Activated gamma-delta T cell treated with Interleukin-2 at 50 U/mL for 16 hours (primary cell): Measurements from ENCODE around the gene STXBP1.

Experiments
- DNase-seq: peaks from one replicate; pipeline ENCODE4 v3.0.0-alpha.2; 2020

STXBP1 gene

GRCh38 chr9:127716412-127716811 lies 104.3 kb downstream of the STXBP1 start:
- no peak for DNase-seq

- no peak for DNase-seq
These were observed 105.7 kb downstream of the STXBP1 start for GRCh38 chr9:127717766-127718165.

GRCh38 chr9:127720031-127720864 lies 108.2 kb downstream of the STXBP1 start:
- peak; percentile 36 for DNase-seq

DNA sequence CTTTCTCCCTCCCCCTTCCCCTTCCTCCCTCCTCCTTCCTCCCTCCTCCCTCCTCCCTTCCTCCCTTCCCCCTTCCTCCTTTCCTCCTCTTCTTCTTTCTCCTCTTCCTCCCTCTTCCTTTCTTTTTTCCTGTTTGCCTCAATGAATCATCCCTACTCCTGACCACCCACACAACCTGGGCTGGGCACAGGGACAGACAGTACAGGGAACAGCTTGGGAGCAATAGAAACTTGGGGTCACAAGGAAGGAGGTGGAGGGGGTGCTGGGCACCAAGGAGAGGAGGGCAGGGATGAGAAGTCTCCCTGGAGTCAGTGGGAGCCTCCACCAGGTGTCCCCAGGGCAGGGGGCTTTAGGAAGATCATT lies 108.8 kb downstream of the STXBP1 start:
- no peak for DNase-seq

DNA sequence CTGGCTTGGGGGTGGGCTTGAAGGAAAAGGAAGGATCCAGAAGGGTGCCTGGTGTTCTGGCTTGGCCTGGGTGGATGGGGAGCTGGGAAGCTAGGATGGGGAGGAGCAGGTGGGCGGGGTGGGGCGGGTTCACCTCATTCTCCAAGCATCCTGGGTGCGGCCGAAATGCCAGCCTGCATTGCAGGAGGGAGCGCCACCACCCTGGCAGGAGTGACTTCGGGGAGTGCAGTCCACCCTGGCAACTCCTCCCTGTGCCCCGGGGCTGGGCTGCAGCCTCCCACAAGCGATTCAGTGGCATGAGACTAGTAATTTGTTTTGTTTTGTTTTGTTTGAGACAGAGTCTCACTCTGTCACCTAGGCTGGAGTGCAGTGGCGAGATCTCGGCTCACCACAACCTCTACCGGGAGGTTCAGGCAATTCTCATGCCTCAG lies 109.3 kb downstream of the STXBP1 start:
- no peak for DNase-seq

DNA sequence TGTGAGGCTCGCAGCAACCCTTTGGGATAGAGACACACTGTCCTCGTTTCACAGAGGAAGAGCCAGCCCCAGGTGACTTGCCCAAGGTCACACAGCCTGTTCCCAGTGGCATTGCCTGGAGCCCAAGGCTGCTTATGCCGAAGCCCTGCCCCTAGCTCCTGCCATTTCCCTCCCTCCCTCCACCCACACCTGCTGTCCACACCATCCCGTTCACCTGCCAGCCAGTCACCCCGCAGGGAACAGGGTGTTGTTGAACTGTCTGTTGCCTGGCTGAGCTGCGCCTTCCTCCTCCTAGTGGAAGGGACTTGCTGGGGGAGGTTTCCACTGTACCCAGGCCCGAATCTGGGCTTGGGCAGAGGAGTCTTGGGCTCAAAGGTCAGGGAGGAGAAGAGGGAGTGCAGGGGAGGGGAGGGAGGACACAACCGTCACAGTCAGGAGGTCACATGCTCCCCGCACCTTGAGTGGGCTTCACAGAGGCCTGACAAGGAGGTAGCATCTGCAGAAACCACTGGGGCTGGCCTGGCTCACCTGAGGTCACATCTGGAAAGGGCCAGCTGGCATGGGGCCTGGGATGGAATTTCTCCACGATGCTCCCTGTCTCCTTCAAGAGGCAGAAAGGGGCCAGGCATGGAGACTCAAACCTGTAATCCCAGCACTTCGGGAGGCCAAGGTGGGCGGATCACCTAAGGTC lies 110.1 kb downstream of the STXBP1 start:
- DNase-seq, result no peak

- no peak for DNase-seq
These were observed 110.9 kb downstream of the STXBP1 start for GRCh38 chr9:127723013-127723412.

DNA sequence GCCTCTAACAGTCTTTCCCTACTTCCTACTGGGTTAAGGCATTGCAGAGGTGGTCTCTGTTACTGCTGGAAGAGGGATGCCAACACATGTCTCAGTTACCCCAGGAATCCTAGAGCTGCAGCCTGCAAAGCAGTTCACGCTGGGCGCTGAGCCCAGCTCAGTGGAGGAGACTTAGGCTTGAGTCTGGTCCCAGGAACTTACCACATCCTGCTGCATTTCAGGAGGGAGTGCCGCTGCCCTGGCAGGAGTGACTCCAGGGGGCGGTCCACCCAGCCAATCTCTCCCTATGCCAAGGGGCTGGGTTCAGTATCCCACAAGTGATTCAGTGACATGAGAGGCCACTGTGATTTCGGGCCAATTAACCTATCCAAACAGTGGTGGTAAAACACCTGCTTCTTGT lies 111.4 kb downstream of the STXBP1 start:
- no peak for DNase-seq

- no peak for DNase-seq
These were observed 111.9 kb downstream of the STXBP1 start for GRCh38 chr9:127724012-127724411.

DNA sequence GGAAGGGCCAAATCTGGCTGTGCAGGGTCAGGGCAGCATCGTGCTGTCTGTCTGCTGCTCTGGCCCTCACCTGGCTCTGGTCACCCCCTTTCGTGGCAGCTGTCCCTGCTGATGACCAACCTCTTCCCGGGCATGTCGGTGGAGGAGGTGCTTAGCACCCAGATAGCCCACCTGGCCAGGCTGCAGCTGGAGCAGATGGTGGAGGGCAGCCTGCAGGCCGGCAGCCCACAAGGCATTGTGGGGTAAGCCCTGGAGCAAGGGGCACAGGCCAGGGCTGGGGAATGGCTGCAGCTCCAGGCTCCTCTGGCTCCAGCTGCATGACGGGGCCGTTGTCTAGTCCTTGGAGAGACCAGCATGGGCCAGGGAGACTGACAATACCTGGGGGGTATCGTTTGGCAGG lies 114.8 kb downstream of the STXBP1 start:
- no peak for DNase-seq

DNA sequence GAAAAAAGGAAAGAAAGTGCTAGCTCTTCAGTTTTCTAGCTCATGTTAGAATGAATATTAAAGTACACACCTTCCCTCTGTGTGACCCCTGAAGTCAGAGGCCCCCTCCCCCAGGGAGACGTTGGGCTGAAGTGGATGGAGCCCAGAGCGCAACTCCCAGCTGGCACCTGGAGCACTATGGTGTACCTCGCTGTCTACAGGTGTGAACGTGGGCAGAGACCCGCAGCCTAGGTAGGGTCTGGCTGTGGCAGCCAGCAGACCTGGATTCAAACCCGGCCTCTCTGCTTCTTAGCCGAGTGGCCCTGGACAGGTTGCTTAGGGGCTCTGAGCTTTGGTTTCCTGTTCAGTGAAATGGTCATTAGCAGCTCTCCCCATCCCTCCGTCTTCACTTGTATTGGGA lies 116.7 kb downstream of the STXBP1 start:
- DNase-seq, result no peak

- no peak for DNase-seq
These were observed 117.6 kb downstream of the STXBP1 start for GRCh38 chr9:127729522-127730256.

GRCh38 chr9:127730262-127730661 lies 118.2 kb downstream of the STXBP1 start:
- DNase-seq, result no peak

GRCh38 chr9:127730799-127731410 lies 118.8 kb downstream of the STXBP1 start:
- DNase-seq, result no peak

DNA sequence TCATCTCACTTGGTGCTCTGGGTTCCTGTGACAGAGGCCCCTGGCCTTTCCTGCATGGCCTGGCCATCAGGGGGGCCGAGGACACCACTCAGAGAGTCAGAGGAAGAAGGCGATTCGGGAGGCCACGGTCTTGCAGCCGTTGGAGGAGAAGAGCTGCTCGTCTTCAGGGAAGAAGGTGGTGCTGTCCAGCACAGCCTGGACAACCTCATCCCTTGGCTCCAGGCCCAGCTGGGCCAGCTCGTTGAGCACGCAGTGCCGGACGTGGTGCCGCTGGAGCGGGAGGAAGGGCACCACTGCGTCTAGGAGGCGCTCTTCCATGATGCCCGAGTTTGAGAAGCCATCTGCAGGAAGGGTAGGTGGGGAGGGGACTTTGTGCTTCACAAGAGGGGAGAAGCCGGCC lies 119.9 kb downstream of the STXBP1 start:
- DNase-seq, result no peak

DNA sequence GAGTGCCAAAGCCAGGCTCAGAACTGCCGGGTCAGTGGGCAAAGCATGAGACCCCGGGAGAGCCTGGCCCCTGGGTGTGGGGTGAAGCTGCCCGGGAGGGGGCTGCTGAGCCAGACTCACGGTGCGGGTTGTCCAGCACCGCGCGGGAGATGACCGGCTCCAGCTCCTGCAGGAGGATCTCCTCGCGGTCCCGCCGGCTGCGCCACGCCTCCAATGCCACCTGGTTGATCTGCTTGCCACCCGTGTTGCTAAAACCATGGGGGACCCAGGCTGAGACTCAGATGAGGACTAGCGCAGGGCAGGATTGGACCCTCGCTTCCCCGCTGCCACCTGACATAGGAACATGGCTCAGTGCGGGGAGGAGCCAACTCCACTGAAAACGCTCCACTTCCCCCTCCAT lies 120.4 kb downstream of the STXBP1 start:
- DNase-seq, result no peak

GRCh38 chr9:127733614-127734013 lies 121.5 kb downstream of the STXBP1 start:
- DNase-seq, result no peak

GRCh38 chr9:127734247-127734746 lies 122.2 kb downstream of the STXBP1 start:
- no peak for DNase-seq

DNA sequence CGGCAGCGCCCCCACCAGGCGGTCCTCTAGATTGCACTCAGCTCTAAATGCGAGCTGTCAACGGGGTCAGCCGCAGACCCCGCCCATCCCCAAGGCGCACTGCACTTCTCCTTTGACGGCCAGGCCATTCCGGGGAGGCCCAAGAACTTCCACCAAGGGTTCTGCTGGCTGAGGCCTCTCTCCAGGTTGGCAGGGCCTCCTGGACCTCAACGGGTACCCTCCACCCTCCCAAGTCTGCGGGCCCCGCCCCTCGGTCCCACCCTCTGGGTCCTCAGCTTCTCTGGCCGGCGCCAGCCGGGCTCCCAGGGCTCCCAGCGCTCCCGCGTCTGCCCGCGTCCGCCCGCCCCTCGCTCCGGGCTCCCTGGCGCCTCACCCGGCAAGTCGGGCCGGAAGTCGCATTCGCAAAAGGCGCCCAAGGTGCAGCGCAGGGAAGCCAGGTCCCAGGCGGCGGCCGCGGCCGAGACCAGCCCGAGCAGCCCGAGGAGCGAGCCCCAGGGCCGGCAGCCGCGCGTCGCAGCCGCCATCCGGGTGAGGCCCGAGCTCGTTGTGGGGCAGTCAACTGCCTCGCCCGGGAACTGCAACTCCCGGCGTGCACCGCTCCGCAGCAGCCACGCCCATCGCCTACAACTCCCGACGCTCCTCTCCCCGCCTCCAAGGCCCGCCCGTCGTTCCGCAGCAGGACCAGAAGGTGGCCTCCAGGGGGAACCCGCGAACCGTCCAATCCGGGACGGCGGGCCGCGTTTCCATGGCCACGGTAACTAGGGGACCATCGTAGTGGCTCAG lies 122.9 kb downstream of the STXBP1 start, which contains the start of gene TOR2A:
TOR2A (minus strand) TSS at position 548 of the 783 bp plus-strand sequence; CDS start at position 524, 24 bp downstream.
- peak; percentile 99 for DNase-seq

DNA sequence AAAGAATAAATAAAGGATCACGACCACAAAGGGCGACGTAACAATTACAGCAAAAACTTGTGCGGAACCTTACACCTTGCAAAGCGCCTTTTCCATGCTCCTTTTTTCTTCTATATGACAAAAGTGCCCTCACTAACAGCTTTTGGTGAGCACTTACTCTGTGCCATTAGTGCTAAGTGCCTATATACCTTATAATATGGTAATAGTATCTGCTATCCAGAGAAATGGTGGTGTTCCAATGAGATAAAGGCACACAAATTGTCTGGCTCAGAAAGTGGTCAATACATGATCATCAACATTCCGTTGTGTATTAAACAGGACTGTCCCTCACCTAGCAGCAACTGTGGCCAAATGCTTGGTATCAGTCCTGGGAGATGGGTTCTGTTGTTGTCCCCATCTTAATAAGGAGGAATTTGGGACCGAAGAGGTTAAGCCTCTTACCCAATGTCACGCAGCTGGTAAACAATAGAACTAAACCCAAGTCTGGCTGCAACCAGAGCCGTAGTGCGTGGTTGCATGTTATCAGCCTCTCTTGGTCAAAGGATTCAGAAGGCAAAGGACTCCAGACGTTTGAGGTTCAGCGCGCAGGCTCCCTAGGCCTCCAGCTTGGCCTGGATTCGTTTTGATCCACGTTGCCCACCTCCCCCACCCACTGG lies 123.6 kb downstream of the STXBP1 start:
- DNase-seq, result no peak

DNA sequence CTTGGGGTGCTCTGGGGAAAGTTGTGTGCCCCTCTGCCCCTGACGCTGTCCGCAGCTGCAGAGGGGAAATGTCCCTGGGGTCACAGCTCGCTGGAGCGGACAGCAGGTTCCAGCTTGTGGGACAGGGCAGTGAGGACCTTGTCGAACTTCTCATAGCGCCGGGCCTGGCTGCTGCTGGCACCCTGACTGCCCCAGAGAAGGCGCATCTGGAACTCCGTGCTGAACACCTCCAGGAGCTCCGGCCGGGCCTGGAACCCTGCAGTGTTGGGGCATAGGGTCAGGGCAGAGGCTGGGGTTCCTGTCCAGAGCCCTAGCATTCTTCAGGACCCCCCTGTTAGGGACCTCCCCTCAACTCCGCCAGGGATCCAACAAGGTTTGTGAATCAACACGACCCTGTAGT lies 126.6 kb downstream of the STXBP1 start:
- DNase-seq, result no peak
